Ascending aorta (tissue), 2 donors: ENCODE results near the gene KHDRBS1. TPM values are rescaled to one million over a fixed set of nuclear protein-coding genes. Genes with fewer than 3 reads are reported as not detected.

Source experiments
- DNase-seq, 2 donors: peaks; one replicate each; pipeline ENCODE4 v3.0.0-alpha.2; 2019; ENCODE audit warnings: low spot score in 2 of 2
- H3K27ac ChIP-seq, 2 donors: fragments of 200-600 bp; sonication (generic); one replicate each; pipeline ENCODE4 v1.5.1; 2016 to 2017; ENCODE audit warnings: mild to moderate bottlenecking in 1 of 2
- H3K27me3 ChIP-seq: fragments of 200-600 bp; sonication (generic); one replicate; pipeline ENCODE4 v1.5.1; 2017
- H3K36me3 ChIP-seq, 2 donors: fragments of 200-600 bp; sonication (generic); one replicate each; pipeline ENCODE4 v1.5.1; 2016
- H3K4me1 ChIP-seq, 2 donors: fragments of 200-600 bp; sonication (generic); one replicate each; pipeline ENCODE4 v1.5.1; 2016 to 2017; ENCODE audit warnings: mild to moderate bottlenecking in 1 of 2
- H3K4me3 ChIP-seq, 2 donors: fragments of 200-600 bp; sonication (generic); one replicate each; pipeline ENCODE4 v1.5.1; 2016 to 2017; ENCODE audit warnings: mild to moderate bottlenecking in 1 of 2
- H3K9me3 ChIP-seq, 2 donors: fragments of 200-600 bp; sonication (generic); one replicate each; pipeline ENCODE4 v1.5.1; 2016
- intact Hi-C: fragments of 100-400 bp; cut with DNase I; formaldehyde crosslinking; loops from one replicate; pipeline ENCODE4 v1.15.1; 2023
- total RNA-seq: library from RNA; depleted of rRNA; stranded (reverse); fragments of >200 nt; gene quantifications from one replicate; pipeline ENCODE4 v1.1.0, GENCODE V29; 2016
- TF ChIP-seq, protein P1 (sequence below), 3 experiments: fragments of 200-600 bp in 2 of 3; fragments of 450-650 bp in 1 of 3; sonication (generic) in 2 of 3; IDR thresholded peaks; one replicate each; pipeline ENCODE4 v1.5.1; 2016 to 2019; ENCODE audit warnings: antibody characterized with exemption in 3 of 3, mild to moderate bottlenecking in 1 of 3, moderate library complexity in 1 of 3

KHDRBS1 gene
- total RNA-seq, 1 donor from 2014 or later: 120 TPM

DNA sequence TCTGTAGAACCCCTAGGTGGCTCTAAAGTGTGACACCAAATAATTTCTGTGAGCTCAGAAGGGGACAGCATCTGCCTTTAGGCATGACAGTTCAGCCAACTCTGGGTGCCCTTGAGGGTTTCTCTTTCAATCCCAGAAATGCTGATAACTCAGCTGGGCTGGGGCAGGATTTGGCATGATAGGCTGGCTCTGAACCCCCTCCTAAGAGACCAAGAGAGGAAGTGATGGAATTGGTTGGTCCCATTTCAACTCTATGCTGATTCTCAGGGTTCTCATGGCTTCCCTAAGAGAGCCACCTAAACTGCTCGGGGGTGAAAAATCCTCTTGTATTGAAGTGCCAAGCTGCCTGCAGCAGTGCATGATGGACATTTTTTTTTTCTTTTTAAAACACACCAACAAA, 30.6 kb downstream of the KHDRBS1 start:
- H3K27me3 ChIP-seq: no peaks in the 10 kb centered on the region
- H3K4me1 ChIP-seq: no peaks in the 10 kb centered on the region
- H3K36me3 ChIP-seq: peaks cover 39 to 81% of the 10 kb centered on the region in 2 donors
- H3K27ac ChIP-seq: no peak overlapping the region
- intact Hi-C loops: no loop called here
- H3K9me3 ChIP-seq: no peaks in the 10 kb centered on the region
- no peak for DNase-seq
- TF ChIP-seq, protein P1, sequence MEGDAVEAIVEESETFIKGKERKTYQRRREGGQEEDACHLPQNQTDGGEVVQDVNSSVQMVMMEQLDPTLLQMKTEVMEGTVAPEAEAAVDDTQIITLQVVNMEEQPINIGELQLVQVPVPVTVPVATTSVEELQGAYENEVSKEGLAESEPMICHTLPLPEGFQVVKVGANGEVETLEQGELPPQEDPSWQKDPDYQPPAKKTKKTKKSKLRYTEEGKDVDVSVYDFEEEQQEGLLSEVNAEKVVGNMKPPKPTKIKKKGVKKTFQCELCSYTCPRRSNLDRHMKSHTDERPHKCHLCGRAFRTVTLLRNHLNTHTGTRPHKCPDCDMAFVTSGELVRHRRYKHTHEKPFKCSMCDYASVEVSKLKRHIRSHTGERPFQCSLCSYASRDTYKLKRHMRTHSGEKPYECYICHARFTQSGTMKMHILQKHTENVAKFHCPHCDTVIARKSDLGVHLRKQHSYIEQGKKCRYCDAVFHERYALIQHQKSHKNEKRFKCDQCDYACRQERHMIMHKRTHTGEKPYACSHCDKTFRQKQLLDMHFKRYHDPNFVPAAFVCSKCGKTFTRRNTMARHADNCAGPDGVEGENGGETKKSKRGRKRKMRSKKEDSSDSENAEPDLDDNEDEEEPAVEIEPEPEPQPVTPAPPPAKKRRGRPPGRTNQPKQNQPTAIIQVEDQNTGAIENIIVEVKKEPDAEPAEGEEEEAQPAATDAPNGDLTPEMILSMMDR (IDR thresholded peaks at IDR 0.05): no peak
- no peak overlapping the region for H3K4me3 ChIP-seq

DNA sequence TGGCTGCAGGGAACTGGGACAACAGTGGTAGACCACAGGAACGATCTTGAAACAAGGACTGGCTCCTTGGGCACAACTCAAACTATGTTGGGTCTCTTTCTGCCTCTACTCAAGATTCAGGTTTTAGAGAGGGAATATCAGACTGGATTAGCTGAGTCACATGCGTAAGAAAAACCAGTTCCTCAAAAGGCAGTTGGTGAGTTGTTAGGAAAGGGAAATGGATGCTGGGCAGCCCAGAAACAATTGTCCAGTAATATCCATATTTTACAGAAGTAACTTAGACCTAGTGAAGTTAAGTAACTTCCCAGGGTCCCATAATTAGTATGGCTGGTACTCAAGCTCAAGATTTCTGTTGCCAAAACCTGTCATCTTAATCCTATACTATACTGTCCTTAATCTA, 32.1 kb downstream of the KHDRBS1 start:
- no peak overlapping the region for H3K4me3 ChIP-seq
- intact Hi-C loops: no loop called here
- no peak for DNase-seq
- TF ChIP-seq, protein P1 (IDR thresholded peaks at IDR 0.05): no peak
- H3K36me3 ChIP-seq: peaks cover 29 to 73% of the 10 kb centered on the region in 2 donors
- no peaks in the 10 kb centered on the region for H3K9me3 ChIP-seq
- H3K27ac ChIP-seq: no peak overlapping the region
- no peaks in the 10 kb centered on the region for H3K27me3 ChIP-seq
- no peaks in the 10 kb centered on the region for H3K4me1 ChIP-seq

DNA sequence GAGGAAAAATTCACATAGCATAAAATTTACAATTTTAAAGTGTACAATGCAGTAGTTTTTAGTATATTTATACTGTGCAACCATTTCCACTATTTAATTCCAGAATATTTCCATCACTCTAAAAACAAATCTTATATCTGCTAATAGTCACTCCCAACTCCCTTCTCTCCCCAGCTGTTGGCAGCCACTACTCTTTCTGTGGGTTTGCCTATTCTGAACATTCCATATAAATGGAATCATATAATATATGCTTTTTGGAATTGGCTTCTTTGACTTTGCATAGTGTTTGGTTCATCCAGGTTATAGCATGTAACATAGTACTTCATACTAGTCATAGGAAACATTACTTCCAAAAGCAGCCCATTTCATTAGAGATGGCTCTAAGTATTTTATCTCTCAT, 34.0 kb downstream of the KHDRBS1 start:
- Histone ChIP-seq H3K36me3 (peaks cover 24 to 69% of the 10 kb centered on the region in 2 donors), H3K9me3 (no peaks in the 10 kb centered on the region), H3K4me3 (no peak overlapping the region), H3K27ac (no peak overlapping the region), H3K4me1 (no peaks in the 10 kb centered on the region), H3K27me3 (no peaks in the 10 kb centered on the region)
- no peak for DNase-seq
- intact Hi-C loops: no loop called here
- TF ChIP-seq, protein P1 (IDR thresholded peaks at IDR 0.05): no peak

DNA sequence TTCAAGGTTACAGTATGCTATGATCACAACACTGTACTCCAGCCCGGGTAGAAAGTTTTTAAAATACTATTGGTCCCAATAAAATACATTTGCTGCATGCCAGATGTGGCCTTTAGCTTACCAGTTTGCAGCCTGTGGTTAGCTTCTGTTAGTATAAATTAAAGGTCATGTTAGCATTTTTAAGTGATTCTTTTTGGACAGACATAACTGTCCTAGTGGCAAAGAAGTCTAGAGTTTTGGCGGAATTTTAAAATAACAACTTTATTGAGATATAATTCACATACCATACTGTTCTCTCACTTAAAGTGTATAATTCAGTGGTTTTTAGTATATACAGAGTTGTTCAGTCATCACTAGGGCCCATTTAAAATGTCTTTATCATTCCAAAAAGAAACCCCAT, 34.8 kb downstream of the KHDRBS1 start:
- Histone ChIP-seq H3K36me3 (peaks cover 26 to 71% of the 10 kb centered on the region in 2 donors), H3K4me1 (no peaks in the 10 kb centered on the region), H3K4me3 (no peak overlapping the region), H3K9me3 (no peaks in the 10 kb centered on the region), H3K27ac (no peak overlapping the region), H3K27me3 (no peaks in the 10 kb centered on the region)
- intact Hi-C loops: no loop called here
- no peak for DNase-seq
- TF ChIP-seq, protein P1 (IDR thresholded peaks at IDR 0.05): no peak

DNA sequence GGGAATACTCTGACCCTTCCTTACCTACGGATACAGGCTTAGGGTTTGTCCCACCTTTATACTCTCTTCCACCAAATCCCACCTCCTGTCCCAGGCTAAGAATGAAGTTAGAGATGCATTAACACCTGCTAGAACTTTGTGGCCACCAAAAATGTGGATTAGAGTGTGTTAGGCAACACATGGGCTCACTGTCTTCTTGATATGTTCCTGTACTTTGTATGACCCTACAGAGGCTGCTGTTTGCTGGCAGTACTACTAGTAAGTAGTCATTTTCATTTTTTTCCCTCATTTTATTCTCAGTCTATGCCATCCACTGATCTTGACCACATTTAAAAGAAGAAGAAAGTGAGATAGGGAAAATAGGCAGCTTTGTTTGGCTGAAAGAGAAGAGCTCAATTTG, 38.0 kb downstream of the KHDRBS1 start:
- TF ChIP-seq, protein P1 (IDR thresholded peaks at IDR 0.05): no peak
- Histone ChIP-seq H3K4me1 (no peaks in the 10 kb centered on the region), H3K36me3 (peaks cover 50 to 84% of the 10 kb centered on the region in 2 donors), H3K27me3 (no peaks in the 10 kb centered on the region), H3K4me3 (no peak overlapping the region), H3K27ac (no peak overlapping the region), H3K9me3 (no peaks in the 10 kb centered on the region)
- DNase-seq: no peak
- intact Hi-C loops: no loop called here

DNA sequence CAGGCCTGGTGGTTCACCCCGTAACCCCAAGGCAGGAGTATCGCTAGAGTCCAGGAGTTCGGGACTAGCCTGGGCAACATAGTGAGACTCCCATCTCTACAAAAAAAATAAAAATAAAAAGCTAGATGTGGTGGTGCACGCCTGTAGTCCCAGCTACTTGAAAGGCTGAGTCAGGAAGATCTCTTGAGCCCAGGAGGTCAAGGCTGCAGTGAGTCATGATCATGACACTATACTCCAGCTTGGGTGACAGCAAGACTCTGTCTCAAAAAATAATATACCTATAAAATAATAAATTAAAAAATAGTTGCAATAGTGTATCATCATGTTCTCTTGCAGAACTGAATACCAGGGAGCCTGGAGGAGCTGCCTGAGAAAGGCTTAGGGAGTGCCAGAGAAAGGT, 39.2 kb downstream of the KHDRBS1 start:
- no peaks in the 10 kb centered on the region for H3K9me3 ChIP-seq
- peaks cover 57 to 74% of the 10 kb centered on the region in 2 donors for H3K36me3 ChIP-seq
- no peak overlapping the region for H3K4me3 ChIP-seq
- H3K27me3 ChIP-seq: no peaks in the 10 kb centered on the region
- intact Hi-C loops: no loop called here
- H3K27ac ChIP-seq: no peak overlapping the region
- TF ChIP-seq, protein P1 (IDR thresholded peaks at IDR 0.05): no peak
- no peaks in the 10 kb centered on the region for H3K4me1 ChIP-seq
- no peak for DNase-seq
